NT2/D1 (cell line): ENCODE measurements around the gene NAA35.

Source experiments
- DNase-seq: peaks from one replicate; pipeline ENCODE4 v3.0.0-alpha.2; 2011; ENCODE audit warnings: low read depth, low spot score
- H3K27me3 ChIP-seq: 2 replicates; pipeline ENCODE4 v1.6.0; 2011; ENCODE audit warnings: mild to moderate bottlenecking; ENCODE audit not compliant: insufficient read length, insufficient read depth
- H3K36me3 ChIP-seq: 2 replicates; pipeline ENCODE4 v1.6.1; 2011; ENCODE audit warnings: mild to moderate bottlenecking, low read length, mixed read lengths; ENCODE audit not compliant: insufficient read depth, insufficient read length
- H3K4me1 ChIP-seq: 2 replicates; pipeline ENCODE4 v1.5.1; 2011; ENCODE audit not compliant: insufficient read depth, insufficient read length
- H3K4me3 ChIP-seq: 2 replicates; pipeline ENCODE4 v1.5.1; 2011; ENCODE audit warnings: low read depth; ENCODE audit not compliant: insufficient read length
- H3K9ac ChIP-seq: 2 replicates; pipeline ENCODE4 v1.6.0; 2011; ENCODE audit warnings: low read depth; ENCODE audit not compliant: insufficient read length
- H3K9me3 ChIP-seq: 2 replicates; pipeline ENCODE4 v1.5.1; 2011; ENCODE audit warnings: mild to moderate bottlenecking, low read length; ENCODE audit not compliant: insufficient read depth
- SUZ12 ChIP-seq: IDR thresholded peaks from 2 replicates; pipeline ENCODE4 v1.6.1; 2011; ENCODE audit not compliant: insufficient read length, insufficient read depth; ENCODE audit errors: extremely low read depth
- YY1 ChIP-seq: IDR thresholded peaks from 2 replicates; pipeline ENCODE4 v1.6.1; 2011; ENCODE audit not compliant: insufficient read length, insufficient read depth
- ZNF274 ChIP-seq: IDR thresholded peaks from 2 replicates; pipeline ENCODE4 v1.6.1; 2011; ENCODE audit warnings: mild to moderate bottlenecking, low read depth, low read length

The NAA35 gene

GRCh38 chr9:86036555-86036954 lies 95.6 kb downstream of the NAA35 start:
- Histone ChIP-seq H3K9ac (no peak overlapping the region), H3K4me1 (peaks cover 5% of the 10 kb centered on the region), H3K4me3 (no peak overlapping the region), H3K27me3 (no peaks in the 10 kb centered on the region), H3K9me3 (no peaks in the 10 kb centered on the region), H3K36me3 (peaks cover 79% of the 10 kb centered on the region)
- no peak for DNase-seq
- no peak for TF ChIP-seq YY1

DNA sequence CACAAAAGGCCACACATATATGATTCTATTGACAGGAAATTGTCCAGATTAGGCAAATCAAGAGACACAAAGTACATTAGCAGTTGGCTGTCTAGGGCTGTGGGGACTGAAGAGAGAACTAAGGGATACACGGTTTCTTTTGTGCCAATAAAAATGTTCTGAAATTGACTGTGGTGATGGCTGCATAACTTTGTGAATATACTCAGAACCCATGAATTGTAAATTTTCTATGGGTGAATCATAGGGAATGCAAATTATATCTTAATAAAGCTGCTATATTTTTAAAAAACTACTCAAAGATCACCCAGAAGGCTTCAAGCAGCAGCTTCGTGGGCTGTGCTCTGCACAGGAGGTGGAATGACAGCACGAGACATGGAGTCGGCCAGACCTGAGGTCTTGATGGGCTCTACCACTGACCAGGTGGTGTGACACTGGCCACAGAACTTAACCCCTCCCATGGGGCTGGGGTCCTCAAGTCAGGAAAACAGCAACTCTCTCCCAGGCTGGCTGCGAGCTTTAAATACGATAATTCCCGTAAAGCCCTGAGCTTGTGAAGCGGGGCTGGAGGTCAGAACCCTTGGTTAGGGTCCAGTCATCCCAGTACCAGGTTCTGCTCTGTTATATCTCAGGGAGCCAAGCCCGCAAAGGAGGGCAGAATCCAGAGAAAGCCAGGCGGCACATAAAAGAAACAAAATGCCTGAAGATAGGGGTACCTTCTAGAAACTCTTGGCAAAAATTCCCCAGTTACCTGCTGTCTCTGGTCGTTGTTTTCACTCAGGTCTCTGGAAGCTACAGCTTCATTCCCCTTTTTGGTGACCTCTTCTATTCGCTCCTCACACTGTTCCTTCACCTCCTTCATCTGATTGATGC lies 99.3 kb downstream of the NAA35 start:
- H3K4me3 ChIP-seq = no peak overlapping the region
- peaks cover 5% of the 10 kb centered on the region for H3K4me1 ChIP-seq
- DNase-seq = no peak
- no peaks in the 10 kb centered on the region for H3K9me3 ChIP-seq
- H3K27me3 ChIP-seq = no peaks in the 10 kb centered on the region
- TF ChIP-seq SUZ12 (no peak), YY1 (no peak), ZNF274 (no peak)
- no peak overlapping the region for H3K9ac ChIP-seq
- peaks cover 70% of the 10 kb centered on the region for H3K36me3 ChIP-seq

DNA sequence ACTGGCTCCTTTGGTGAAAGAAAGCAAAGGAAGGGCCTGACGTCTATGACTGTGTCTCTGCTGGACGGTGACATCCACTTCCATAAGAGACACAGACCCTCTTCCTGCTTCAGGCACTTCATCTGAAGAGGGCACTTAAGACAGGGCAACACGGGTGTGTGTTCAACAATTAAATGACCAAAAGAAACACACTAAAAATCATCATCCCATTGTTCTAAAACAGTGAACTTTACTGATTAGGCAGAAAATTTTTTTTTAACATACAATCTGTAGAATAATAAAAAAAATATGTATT lies 99.9 kb downstream of the NAA35 start:
- Histone ChIP-seq H3K4me1 (peaks cover 5% of the 10 kb centered on the region), H3K9me3 (no peaks in the 10 kb centered on the region), H3K4me3 (no peak overlapping the region), H3K36me3 (peaks cover 67% of the 10 kb centered on the region), H3K27me3 (no peaks in the 10 kb centered on the region), H3K9ac (no peak overlapping the region)
- no peak for DNase-seq
- TF ChIP-seq YY1 (no peak), ZNF274 (no peak), SUZ12 (no peak)

DNA sequence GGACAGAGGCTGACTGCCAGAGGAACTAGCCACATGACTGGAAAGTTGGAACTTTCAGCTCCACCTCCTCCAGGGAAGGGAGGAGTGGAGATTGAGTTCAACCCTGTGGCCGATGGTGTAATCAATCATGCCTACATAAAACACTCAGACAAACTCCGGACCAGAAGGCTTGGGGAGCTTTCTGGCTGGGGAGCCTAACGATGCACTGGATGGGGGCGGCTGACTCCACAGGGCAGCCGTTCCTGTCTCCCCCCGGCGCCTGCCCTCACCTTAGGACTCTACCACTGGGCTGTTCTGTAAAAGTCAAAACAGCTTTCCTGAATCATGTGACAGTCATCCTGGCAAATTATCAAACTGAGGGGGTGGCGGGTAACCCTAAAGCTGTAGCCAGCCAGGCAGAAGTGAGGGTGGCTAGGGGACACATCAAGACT lies 100.4 kb downstream of the NAA35 start:
- Histone ChIP-seq H3K9me3 (no peaks in the 10 kb centered on the region), H3K27me3 (no peaks in the 10 kb centered on the region), H3K4me3 (no peak overlapping the region), H3K9ac (no peak overlapping the region), H3K36me3 (peaks cover 67% of the 10 kb centered on the region), H3K4me1 (no peaks in the 10 kb centered on the region)
- TF ChIP-seq SUZ12 (no peak), YY1 (no peak), ZNF274 (no peak)
- no peak for DNase-seq

GRCh38 chr9:86042199-86042978 lies 101.4 kb downstream of the NAA35 start:
- Histone ChIP-seq H3K27me3 (no peaks in the 10 kb centered on the region), H3K9me3 (no peaks in the 10 kb centered on the region), H3K9ac (no peak overlapping the region), H3K4me1 (no peaks in the 10 kb centered on the region), H3K36me3 (peaks cover 69% of the 10 kb centered on the region), H3K4me3 (no peak overlapping the region)
- TF ChIP-seq SUZ12 (no peak), ZNF274 (no peak), YY1 (no peak)
- no peak for DNase-seq

DNA sequence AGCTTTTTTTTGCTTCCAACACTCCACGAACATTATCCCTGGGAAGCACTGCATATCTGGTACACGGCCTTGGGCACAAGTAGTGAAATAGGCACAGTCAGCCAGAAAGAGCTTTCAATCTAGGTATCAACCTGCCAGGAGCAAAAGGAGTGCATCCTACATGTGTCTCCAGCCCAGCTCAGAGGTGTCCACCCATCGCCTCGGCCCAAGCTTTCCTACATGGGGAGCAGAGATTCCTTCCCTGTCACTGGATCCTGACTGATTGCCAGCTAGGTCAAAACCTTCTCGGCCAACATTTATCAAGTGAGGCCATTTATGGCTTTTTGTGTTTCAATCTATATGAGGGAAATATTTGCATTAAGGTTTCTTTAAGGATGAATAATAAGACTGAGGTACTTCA lies 102.6 kb downstream of the NAA35 start:
- DNase-seq = no peak
- Histone ChIP-seq H3K9ac (no peak overlapping the region), H3K4me3 (no peak overlapping the region), H3K27me3 (no peaks in the 10 kb centered on the region), H3K4me1 (no peaks in the 10 kb centered on the region), H3K9me3 (no peaks in the 10 kb centered on the region), H3K36me3 (peaks cover 65% of the 10 kb centered on the region)
- no peak for TF ChIP-seq YY1
- no peak for TF ChIP-seq ZNF274
- TF ChIP-seq SUZ12 = no peak

- no peak overlapping the region for H3K4me3 ChIP-seq
- H3K4me1 ChIP-seq = no peaks in the 10 kb centered on the region
- H3K9me3 ChIP-seq = no peaks in the 10 kb centered on the region
- peaks cover 65% of the 10 kb centered on the region for H3K36me3 ChIP-seq
- no peaks in the 10 kb centered on the region for H3K27me3 ChIP-seq
- no peak for DNase-seq
- no peak overlapping the region for H3K9ac ChIP-seq
- TF ChIP-seq ZNF274 = no peak
- TF ChIP-seq YY1 = no peak
- no peak for TF ChIP-seq SUZ12
These were observed 103.1 kb downstream of the NAA35 start for GRCh38 chr9:86043999-86044398.
